GM10847 (cell line): ENCODE data around the gene USB1.

ENCODE experiments used
- POLR2A ChIP-seq: IDR thresholded peaks from 2 replicates; pipeline ENCODE4 v1.6.1; 2011; ENCODE audit not compliant: insufficient read length; ENCODE audit errors: extremely low read depth

The USB1 gene

GRCh38 chr16:57997528-57998265 is 3.5 kb upstream of the USB1 start:
- TF ChIP-seq POLR2A: no peak

GRCh38 chr16:57998486-57998885 is 2.7 kb upstream of the USB1 start:
- no peak for TF ChIP-seq POLR2A

- TF ChIP-seq POLR2A: no peak
Observed at GRCh38 chr16:57998992-57999365, 2.2 kb upstream of the USB1 start.

GRCh38 chr16:57999366-57999970 is 1.7 kb upstream of the USB1 start:
- TF ChIP-seq POLR2A: no peak

GRCh38 chr16:57999971-58000705 is 1.1 kb upstream of the USB1 start, which contains the start of gene ZNF319:
TSS of gene ZNF319 (minus strand) at chr16:58000672. CDS start at chr16:57998265, 2,407 bp downstream.
- no peak for TF ChIP-seq POLR2A

GRCh38 chr16:58001781-58002415 is 691 bp downstream of the USB1 start:
- TF ChIP-seq POLR2A: no peak

GRCh38 chr16:58002416-58002800 is 1.2 kb downstream of the USB1 start:
- no peak for TF ChIP-seq POLR2A

GRCh38 chr16:58002936-58003335 is 1.7 kb downstream of the USB1 start:
- TF ChIP-seq POLR2A: no peak

GRCh38 chr16:58009856-58010416 is 8.7 kb downstream of the USB1 start:
- no peak for TF ChIP-seq POLR2A

- no peak for TF ChIP-seq POLR2A
Observed at GRCh38 chr16:58010886-58011285, 9.7 kb downstream of the USB1 start.

- no peak for TF ChIP-seq POLR2A
Observed at GRCh38 chr16:58011652-58012051, 10.4 kb downstream of the USB1 start.

GRCh38 chr16:58012481-58012880 is 11.3 kb downstream of the USB1 start:
- TF ChIP-seq POLR2A: no peak

- TF ChIP-seq POLR2A: no peak
Observed at GRCh38 chr16:58013201-58013956, 12.2 kb downstream of the USB1 start.

- TF ChIP-seq POLR2A: no peak
Observed at GRCh38 chr16:58016840-58017446, 15.7 kb downstream of the USB1 start.
